Neural crest cell (in vitro differentiated cells): ENCODE data around the gene PLEKHA5. TPM values are rescaled to one million over a fixed set of nuclear protein-coding genes. Genes with fewer than 3 reads are reported as not detected.

Experiments
- DNase-seq: peaks from one replicate; pipeline ENCODE4 v3.0.0; 2021; ENCODE audit warnings: low read depth, mixed read lengths, low spot score
- H3K27ac Mint-ChIP-seq: one replicate; pipeline ENCODE4 v1.8.0; 2021; ENCODE audit warnings: mild to moderate bottlenecking, mixed read lengths; ENCODE audit not compliant: unreplicated experiment
- H3K27me3 Mint-ChIP-seq: 2 replicates; pipeline ENCODE4 v1.8.0; 2021; ENCODE audit warnings: low read depth, mild to moderate bottlenecking, mixed read lengths
- H3K36me3 Mint-ChIP-seq: 2 replicates; pipeline ENCODE4 v1.8.0; 2021; ENCODE audit warnings: low read depth, mild to moderate bottlenecking, mixed read lengths
- H3K4me1 Mint-ChIP-seq: 2 replicates; pipeline ENCODE4 v1.8.0; 2021; ENCODE audit warnings: mixed read lengths
- H3K4me3 Mint-ChIP-seq: one replicate; pipeline ENCODE4 v1.8.0; 2021; ENCODE audit warnings: mild to moderate bottlenecking, mixed read lengths
- H3K9me3 Mint-ChIP-seq: 2 replicates; pipeline ENCODE4 v1.8.0; 2021; ENCODE audit warnings: mixed read lengths
- total RNA-seq: library from RNA; stranded (reverse); gene quantifications from 2 replicates; pipeline ENCODE4 v1.2.1, GENCODE V29; 2021
- TF ChIP-seq, protein P1 (sequence below): fragments of 200-600 bp; sonication (generic); conservative IDR thresholded peaks from 2 replicates; pipeline ENCODE4 v1.5.0; 2021; ENCODE audit warnings: antibody characterized with exemption, mild to moderate bottlenecking

Gene PLEKHA5
- total RNA-seq, 1 donor from 2014 or later = 39.2 TPM

DNA sequence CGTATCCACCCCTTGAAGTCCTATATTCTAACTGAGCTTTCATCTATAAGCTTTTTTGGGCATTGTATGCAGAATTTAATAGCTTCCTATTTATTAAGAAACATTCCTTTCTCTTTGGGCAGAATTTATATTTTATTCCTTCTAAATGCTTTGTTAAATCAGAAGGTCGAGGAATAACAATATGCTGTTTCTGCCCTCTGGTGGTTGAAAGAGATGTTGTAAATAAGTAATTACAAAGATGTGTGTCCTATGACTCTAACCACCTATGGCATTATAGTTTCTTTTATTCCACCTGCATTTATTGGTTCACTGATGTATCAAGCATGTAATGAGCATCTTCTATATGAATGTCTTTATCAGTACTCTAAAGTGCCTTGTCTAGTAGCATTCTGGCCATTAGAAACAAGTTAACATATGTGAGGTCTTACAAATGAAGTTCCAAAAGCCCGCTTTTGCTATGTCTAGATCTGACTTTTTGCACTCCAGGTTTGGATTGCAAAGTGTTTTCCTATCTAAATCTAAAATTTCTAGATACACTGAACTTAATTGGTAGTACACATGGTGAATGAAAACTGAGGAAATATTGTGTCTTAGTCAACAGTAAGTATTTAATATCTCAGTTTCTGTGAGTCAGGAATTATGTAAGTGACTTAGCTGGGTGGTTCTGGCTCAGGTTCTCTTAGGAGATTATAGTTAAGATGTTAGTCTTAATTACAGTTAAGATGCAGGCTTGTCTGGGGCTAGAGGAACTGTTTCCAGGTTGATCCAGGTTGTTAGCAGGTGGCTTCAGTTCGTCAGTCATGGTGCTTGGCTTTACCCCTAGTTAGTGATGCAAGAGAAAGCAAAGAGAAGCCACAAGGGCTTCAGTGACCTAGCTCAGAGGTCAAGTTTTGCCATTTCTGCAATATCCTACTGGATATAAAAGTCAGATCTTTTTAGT is 57.5 kb downstream of the PLEKHA5 start:
- no peak overlapping the region for H3K27ac Mint-ChIP-seq
- TF ChIP-seq, protein P1, sequence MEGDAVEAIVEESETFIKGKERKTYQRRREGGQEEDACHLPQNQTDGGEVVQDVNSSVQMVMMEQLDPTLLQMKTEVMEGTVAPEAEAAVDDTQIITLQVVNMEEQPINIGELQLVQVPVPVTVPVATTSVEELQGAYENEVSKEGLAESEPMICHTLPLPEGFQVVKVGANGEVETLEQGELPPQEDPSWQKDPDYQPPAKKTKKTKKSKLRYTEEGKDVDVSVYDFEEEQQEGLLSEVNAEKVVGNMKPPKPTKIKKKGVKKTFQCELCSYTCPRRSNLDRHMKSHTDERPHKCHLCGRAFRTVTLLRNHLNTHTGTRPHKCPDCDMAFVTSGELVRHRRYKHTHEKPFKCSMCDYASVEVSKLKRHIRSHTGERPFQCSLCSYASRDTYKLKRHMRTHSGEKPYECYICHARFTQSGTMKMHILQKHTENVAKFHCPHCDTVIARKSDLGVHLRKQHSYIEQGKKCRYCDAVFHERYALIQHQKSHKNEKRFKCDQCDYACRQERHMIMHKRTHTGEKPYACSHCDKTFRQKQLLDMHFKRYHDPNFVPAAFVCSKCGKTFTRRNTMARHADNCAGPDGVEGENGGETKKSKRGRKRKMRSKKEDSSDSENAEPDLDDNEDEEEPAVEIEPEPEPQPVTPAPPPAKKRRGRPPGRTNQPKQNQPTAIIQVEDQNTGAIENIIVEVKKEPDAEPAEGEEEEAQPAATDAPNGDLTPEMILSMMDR = peak; percentile 96
- peaks cover 19% of the 10 kb centered on the region for H3K4me1 Mint-ChIP-seq
- no peaks in the 10 kb centered on the region for H3K27me3 Mint-ChIP-seq
- DNase-seq = no peak
- no peak overlapping the region for H3K4me3 Mint-ChIP-seq
- H3K9me3 Mint-ChIP-seq = no peaks in the 10 kb centered on the region
- no peaks in the 10 kb centered on the region for H3K36me3 Mint-ChIP-seq

DNA sequence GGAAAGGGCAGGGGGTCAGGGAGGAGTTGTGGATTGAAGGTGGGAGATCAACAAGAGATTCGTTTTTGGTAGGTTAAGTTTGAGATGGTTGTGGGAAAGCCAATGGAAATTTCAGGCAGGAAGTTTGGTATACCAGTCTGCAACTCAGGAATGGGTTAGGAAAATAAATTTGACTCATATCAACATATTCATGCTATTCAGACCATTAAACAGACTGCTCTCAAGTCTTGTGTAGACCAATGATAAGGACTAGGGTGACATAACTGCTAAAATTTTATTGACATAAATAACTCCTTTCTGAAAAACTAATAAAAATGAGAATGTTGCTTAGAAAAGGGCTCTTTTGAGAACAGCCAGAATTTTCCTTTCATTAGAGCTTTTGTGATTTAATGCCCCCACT is 60.0 kb downstream of the PLEKHA5 start:
- Mint-ChIP-seq H3K4me1 (peaks cover 19% of the 10 kb centered on the region), H3K9me3 (no peaks in the 10 kb centered on the region), H3K27me3 (no peaks in the 10 kb centered on the region), H3K27ac (no peak overlapping the region), H3K36me3 (no peaks in the 10 kb centered on the region), H3K4me3 (no peak overlapping the region)
- DNase-seq = no peak
- TF ChIP-seq, protein P1 = no peak

DNA sequence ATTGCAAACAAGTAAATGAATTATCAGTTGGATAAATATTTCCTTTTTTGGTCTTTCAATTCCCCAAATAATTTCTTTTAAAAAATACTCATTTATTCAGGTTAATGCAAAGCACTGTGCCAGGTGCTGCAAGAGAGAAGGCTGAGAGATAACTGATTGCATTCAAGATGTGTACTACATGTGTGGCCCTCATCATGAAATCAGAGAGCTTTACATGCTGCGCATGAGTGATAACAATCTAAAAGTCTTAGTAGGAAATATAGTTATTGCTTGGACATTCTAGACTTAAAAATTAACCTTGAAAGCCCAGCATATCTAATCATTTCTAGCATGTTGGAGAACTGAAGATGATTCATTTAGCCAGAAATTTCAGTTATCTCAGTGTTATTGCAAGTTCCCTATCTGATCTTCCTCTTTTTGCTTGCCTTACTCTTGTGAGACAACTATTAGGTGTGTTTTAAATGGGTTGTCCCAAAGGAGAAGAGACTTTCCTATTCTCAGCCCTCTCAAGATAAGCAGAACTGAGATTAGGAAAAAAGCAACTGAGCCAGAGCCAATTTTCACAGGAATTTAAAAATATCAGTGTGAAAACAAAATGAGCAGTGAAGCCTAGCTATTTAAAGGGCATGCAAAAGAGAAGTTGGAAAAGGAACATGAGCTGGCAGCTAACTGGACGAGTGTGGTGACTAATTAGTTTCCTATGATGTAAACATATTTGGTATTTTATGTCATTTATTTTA is 60.9 kb downstream of the PLEKHA5 start:
- H3K9me3 Mint-ChIP-seq = no peaks in the 10 kb centered on the region
- TF ChIP-seq, protein P1 = no peak
- no peaks in the 10 kb centered on the region for H3K27me3 Mint-ChIP-seq
- H3K36me3 Mint-ChIP-seq = no peaks in the 10 kb centered on the region
- H3K4me3 Mint-ChIP-seq = no peak overlapping the region
- DNase-seq = no peak
- no peak overlapping the region for H3K27ac Mint-ChIP-seq
- H3K4me1 Mint-ChIP-seq = peaks cover 19% of the 10 kb centered on the region

DNA sequence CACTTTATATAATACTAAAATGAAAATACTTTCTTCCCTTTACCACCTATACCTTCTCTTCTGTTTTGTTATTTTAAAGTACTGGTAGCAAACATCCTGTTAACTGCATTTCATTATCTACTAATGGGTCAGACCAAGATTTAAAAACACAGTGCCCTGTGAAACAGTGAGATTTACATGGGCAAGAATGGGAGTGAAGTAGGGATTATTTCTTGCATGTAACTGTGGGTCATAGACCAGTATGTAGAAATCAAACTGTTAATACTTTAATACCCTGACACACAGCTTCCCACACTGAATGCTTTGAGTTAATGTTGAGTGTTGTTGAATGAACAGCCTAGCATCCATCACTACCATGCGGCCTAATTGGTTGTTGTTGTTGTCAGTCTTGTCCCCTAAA is 61.6 kb downstream of the PLEKHA5 start:
- Mint-ChIP-seq H3K27ac (no peak overlapping the region), H3K36me3 (no peaks in the 10 kb centered on the region), H3K9me3 (no peaks in the 10 kb centered on the region), H3K4me3 (no peak overlapping the region), H3K4me1 (peaks cover 19% of the 10 kb centered on the region), H3K27me3 (no peaks in the 10 kb centered on the region)
- TF ChIP-seq, protein P1 = no peak
- DNase-seq = no peak

DNA sequence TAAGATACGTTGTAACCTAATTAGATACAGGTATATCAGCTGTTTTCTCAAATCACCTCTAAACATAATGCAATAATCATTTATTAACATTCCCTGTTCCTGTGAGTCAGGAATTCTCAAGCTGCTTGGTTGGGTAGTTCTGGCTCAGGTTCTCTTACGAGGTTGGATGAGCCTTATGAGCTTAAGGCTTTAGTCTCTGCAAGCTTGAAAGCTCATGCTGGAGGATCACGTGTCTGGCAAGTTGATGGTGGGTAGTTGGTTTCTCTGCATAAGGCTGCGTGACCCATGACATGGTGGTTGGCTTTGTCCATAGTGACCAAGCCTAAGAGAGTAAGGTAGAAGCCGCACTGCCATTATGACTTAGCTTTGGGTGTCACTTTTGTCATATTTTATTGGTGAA is 62.0 kb downstream of the PLEKHA5 start:
- Mint-ChIP-seq H3K27me3 (no peaks in the 10 kb centered on the region), H3K27ac (no peak overlapping the region), H3K36me3 (no peaks in the 10 kb centered on the region), H3K9me3 (no peaks in the 10 kb centered on the region), H3K4me3 (no peak overlapping the region), H3K4me1 (peaks cover 15% of the 10 kb centered on the region)
- DNase-seq = no peak
- TF ChIP-seq, protein P1 = no peak
